ENCODE data around the gene CNGA3.

CNGA3 gene

DNA sequence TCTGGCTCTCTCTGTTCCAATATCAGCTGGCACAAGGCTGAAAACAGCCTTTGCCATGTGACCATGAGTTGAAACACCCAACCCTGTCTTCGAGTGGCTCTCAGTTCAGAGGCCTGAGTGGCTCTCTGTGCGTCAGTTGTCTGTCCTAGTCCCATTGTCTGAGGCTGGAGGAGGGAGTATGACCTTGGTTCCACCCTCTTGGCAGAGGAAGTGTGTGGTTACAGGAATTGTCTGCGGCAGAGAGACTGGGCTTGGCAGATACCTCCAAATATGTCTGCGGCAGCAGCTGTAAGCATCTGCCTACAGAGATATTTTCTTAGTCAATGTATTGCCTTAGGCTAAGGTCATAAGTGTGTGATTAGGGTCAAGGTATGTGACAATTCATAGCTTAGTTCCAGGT lies 32.6 kb downstream of the CNGA3 start:
- H3K27me3 ChIP-seq (replicated peaks) = peaks cover 18% of the 10 kb centered on the region
- no peaks in the 10 kb centered on the region for H3K36me3 ChIP-seq (replicated peaks)
- in situ Hi-C loops (cut with HindIII; ENCODE audit: low pct_ligation_motif_present, low sequenced_read_pairs) = no loop called here
- H3K27ac ChIP-seq = no peak overlapping the region
- TF ChIP-seq, protein P1, sequence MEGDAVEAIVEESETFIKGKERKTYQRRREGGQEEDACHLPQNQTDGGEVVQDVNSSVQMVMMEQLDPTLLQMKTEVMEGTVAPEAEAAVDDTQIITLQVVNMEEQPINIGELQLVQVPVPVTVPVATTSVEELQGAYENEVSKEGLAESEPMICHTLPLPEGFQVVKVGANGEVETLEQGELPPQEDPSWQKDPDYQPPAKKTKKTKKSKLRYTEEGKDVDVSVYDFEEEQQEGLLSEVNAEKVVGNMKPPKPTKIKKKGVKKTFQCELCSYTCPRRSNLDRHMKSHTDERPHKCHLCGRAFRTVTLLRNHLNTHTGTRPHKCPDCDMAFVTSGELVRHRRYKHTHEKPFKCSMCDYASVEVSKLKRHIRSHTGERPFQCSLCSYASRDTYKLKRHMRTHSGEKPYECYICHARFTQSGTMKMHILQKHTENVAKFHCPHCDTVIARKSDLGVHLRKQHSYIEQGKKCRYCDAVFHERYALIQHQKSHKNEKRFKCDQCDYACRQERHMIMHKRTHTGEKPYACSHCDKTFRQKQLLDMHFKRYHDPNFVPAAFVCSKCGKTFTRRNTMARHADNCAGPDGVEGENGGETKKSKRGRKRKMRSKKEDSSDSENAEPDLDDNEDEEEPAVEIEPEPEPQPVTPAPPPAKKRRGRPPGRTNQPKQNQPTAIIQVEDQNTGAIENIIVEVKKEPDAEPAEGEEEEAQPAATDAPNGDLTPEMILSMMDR (IDR thresholded peaks at IDR 0.05; ENCODE audit: low read depth, low read length, missing control alignments) = no peak
- no peak for DNase-seq
- H3K4me3 ChIP-seq (ENCODE audit: low read depth, low read length) = no peak overlapping the region

DNA sequence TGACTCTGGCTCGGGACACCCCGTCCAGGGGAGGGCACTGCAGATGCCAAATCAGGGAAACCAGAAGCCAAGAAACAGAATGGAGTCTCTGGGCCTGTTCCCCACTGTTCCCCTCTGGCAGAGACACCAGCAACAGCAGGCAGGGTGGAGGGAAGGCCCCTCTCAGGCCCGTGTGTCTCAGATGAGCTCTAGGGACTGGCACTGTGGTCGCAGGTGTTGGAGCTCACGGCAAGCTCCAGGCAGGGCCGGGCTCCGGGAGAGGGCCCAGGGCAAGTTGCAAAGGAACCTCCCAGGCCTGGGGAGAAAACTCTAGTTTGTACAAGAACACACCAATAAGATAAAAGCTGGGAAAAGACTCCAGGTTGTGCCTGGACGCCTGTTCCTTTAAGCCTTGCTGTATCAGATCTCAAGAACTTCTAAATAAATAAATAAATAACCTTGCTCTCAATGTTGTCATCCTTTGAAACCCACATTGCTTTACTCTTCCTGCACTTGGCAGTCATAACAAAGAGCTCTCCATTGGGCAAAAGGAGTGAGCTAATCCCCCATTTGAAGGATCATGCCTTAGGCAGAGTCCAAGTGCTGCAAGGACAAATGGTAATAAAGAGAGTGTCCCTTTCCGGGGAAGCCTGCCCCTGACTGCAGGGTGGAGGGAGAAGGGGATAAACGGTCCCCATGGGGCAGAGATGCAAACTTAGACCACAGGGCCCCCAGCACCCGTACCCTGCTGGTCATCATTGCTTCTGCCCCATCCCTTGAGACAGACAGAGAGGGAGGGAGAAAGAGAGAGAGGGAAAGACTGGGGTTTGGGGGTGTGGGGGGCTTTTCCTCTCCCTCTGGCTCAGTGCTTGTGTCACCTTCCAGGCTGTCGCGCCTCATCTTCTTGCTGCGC lies 33.3 kb downstream of the CNGA3 start:
- in situ Hi-C loops (cut with HindIII; ENCODE audit: low pct_ligation_motif_present, low sequenced_read_pairs) = no loop called here
- Histone ChIP-seq H3K27me3 (replicated peaks) (peaks cover 16% of the 10 kb centered on the region), H3K27ac (no peak overlapping the region), H3K4me3 (ENCODE audit: low read depth, low read length) (no peak overlapping the region), H3K36me3 (replicated peaks) (no peaks in the 10 kb centered on the region)
- TF ChIP-seq, protein P1 (IDR thresholded peaks at IDR 0.05; ENCODE audit: low read depth, low read length, missing control alignments) = no peak
- no peak for DNase-seq

DNA sequence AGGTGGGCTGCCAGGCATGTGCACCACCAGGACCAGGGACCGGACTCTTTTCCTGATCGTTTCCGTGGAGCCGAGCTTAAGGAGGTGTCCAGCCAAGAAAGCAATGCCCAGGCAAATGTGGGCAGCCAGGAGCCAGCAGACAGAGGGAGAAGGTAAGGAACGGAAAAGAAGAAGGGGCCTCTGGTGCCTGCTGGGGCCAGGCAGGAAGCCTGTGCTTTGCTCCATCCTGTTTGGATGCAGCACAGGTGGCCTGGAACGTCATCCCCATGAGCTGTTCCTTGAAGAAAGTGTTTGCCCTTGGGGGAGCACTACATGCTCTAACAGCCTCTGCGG lies 33.9 kb downstream of the CNGA3 start:
- peaks cover 16% of the 10 kb centered on the region for H3K27me3 ChIP-seq (replicated peaks)

DNA sequence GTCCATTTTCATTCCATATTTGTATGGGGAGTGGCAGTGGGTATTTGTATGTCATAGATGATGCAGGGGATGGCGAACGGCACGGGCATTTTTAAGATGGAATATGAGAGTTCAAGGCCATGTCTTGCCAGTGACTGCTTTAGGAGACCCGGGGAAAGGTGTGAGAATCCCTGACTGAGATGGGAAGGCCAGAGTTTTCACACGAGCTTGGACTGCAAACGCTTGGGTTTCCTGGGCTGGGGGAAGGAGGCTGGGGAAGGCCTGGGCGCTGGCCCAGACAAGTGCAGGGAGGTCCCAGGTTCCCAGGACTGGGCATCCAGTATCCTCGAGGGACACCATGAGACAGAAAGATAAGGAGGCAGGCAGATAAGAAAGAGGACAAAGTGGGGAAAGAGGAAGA lies 35.2 kb downstream of the CNGA3 start:
- DNase-seq = no peak
- in situ Hi-C loops (cut with HindIII; ENCODE audit: low pct_ligation_motif_present, low sequenced_read_pairs) = no loop called here
- Histone ChIP-seq H3K4me3 (ENCODE audit: low read depth, low read length) (no peak overlapping the region), H3K27me3 (replicated peaks) (peaks cover 12% of the 10 kb centered on the region), H3K27ac (no peak overlapping the region), H3K36me3 (replicated peaks) (no peaks in the 10 kb centered on the region)
- TF ChIP-seq, protein P1 (IDR thresholded peaks at IDR 0.05; ENCODE audit: low read depth, low read length, missing control alignments) = no peak

More for the DNA sequence above, 33.9 kb downstream of the CNGA3 start:
- no peak for DNase-seq
- Histone ChIP-seq H3K4me3 (ENCODE audit: low read depth, low read length) (no peak overlapping the region), H3K27ac (no peak overlapping the region), H3K36me3 (replicated peaks) (no peaks in the 10 kb centered on the region)
- in situ Hi-C loops (cut with HindIII; ENCODE audit: low pct_ligation_motif_present, low sequenced_read_pairs) = no loop called here
- TF ChIP-seq, protein P1 (IDR thresholded peaks at IDR 0.05; ENCODE audit: low read depth, low read length, missing control alignments) = no peak

DNA sequence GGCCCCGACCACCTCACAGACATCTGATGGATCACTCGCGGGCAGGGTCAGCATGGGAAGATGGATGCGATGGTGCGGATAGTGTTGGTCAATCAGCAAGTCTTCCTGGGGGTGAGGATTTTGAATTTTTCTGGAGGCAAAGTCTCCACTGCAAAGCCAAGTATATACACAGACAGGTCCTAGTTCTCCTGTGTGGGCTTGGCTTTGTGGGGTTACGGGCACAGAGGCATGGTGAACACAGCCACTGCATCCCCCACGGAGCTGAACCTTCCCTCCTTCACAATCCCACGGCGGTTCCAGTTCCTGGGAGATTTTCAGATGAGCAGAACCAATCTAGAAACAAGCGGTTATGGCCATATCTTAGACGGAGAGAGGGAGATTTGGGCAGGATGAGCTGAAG lies 35.8 kb downstream of the CNGA3 start:
- H3K27me3 ChIP-seq (replicated peaks) = peaks cover 8% of the 10 kb centered on the region
- DNase-seq = no peak
- H3K36me3 ChIP-seq (replicated peaks) = no peaks in the 10 kb centered on the region
- in situ Hi-C loops (cut with HindIII; ENCODE audit: low pct_ligation_motif_present, low sequenced_read_pairs) = no loop called here
- TF ChIP-seq, protein P1 (IDR thresholded peaks at IDR 0.05; ENCODE audit: low read depth, low read length, missing control alignments) = no peak
- no peak overlapping the region for H3K4me3 ChIP-seq (ENCODE audit: low read depth, low read length)
- no peak overlapping the region for H3K27ac ChIP-seq

DNA sequence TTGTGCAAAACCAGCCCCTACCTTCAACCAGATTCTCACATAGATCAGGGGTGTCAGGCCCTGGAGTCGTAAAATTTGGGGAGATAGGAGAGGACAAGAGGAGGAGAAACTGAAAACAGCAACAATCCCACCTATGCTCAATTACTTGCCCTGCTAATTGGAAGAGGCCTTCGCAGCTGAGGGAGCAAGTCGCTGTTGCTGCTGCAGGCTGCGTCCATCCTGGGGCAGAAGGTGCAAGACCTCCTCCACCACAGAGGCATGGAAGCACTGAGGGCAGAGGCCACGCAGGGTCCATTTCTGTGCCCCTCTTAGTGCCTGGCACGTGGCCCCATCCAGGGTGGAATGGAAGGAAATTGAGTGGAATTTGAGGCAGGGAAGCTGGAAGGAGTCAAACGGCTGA lies 36.5 kb downstream of the CNGA3 start:
- TF ChIP-seq, protein P1 (IDR thresholded peaks at IDR 0.05; ENCODE audit: low read depth, low read length, missing control alignments) = no peak
- DNase-seq = no peak
- Histone ChIP-seq H3K27ac (no peak overlapping the region), H3K4me3 (ENCODE audit: low read depth, low read length) (no peak overlapping the region), H3K36me3 (replicated peaks) (no peaks in the 10 kb centered on the region), H3K27me3 (replicated peaks) (peaks cover 3% of the 10 kb centered on the region)
- in situ Hi-C loops (cut with HindIII; ENCODE audit: low pct_ligation_motif_present, low sequenced_read_pairs) = no loop called here
